Tibial artery (tissue), 4 donors: Measurements from ENCODE around the gene TAX1BP3.

Experiments
- DNase-seq, 2 donors: peaks; one replicate each; pipeline ENCODE4 v3.0.0-alpha.2; 2019
- H3K27ac ChIP-seq, 2 donors: fragments of 200-600 bp; sonication (generic) in 1 of 2; 1 replicate in 1 of 2; 2 replicates in 1 of 2; pipeline ENCODE4 v1.5.1; 2018 to 2019; ENCODE audit warnings: mild to moderate bottlenecking in 1 of 2
- H3K27me3 ChIP-seq, 2 donors: fragments of 200-600 bp; sonication (generic) in 1 of 2; one replicate each; pipeline versions ENCODE4 v1.5.1 to v1.6.0; 2016 to 2019
- H3K36me3 ChIP-seq, 3 donors: fragments of 200-600 bp; sonication (generic) in 2 of 3; one replicate each; pipeline ENCODE4 v1.5.1; 2016 to 2019; ENCODE audit warnings: mild to moderate bottlenecking in 2 of 3
- H3K4me1 ChIP-seq, 4 donors: fragments of 200-600 bp; sonication (generic) in 2 of 4; 1 replicate in 3 of 4; 2 replicates in 1 of 4; pipeline ENCODE4 v1.5.1; 2016 to 2019
- H3K4me3 ChIP-seq, 2 donors: fragments of 200-600 bp; sonication (generic) in 1 of 2; 1 replicate in 1 of 2; 2 replicates in 1 of 2; pipeline ENCODE4 v1.5.1; 2018 to 2019; ENCODE audit warnings: mild to moderate bottlenecking in 2 of 2
- H3K9me3 ChIP-seq, 3 donors: fragments of 200-600 bp; sonication (generic) in 1 of 3; one replicate each; pipeline ENCODE4 v1.5.1; 2016 to 2019
- intact Hi-C: fragments of 100-400 bp; cut with DNase I; formaldehyde crosslinking; loops from one replicate; pipeline ENCODE4 v1.15.0; 2023; ENCODE audit warnings: low total_unique reads
- TF ChIP-seq, protein P1 (sequence below), 2 experiments: fragments of 200-600 bp in 1 of 2; fragments of 450-650 bp in 1 of 2; IDR thresholded peaks; one replicate each; pipeline ENCODE4 v1.5.1; 2017 to 2019; ENCODE audit warnings: antibody characterized with exemption in 2 of 2, mild to moderate bottlenecking in 1 of 2, moderate library complexity in 1 of 2

Gene TAX1BP3

DNA sequence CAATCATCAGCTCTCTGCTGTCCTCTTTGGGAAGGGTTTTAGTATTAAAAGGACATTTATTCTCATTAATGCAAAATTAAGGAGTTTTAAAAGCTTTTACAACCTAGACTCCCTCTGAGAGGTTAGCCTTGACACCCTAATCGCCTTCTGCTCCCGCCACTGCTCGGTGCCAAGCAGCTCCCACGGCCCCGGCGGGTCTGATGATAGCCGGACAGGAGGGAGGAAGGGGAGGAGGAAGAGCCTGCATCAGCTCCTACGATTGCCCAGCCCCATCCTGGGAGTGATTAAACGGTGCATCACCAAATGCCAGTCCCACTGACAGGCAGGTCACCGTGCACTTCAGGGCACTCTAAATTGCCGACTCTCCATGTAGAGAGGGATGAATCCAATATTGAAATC lies 40.6 kb downstream of the TAX1BP3 start:
- no peak overlapping the region for H3K27ac ChIP-seq
- H3K4me1 ChIP-seq, result no peaks in the 10 kb centered on the region
- H3K36me3 ChIP-seq, result peaks cover 39 to 76% (median 73%) of the 10 kb centered on the region in 3 donors
- TF ChIP-seq, protein P1, sequence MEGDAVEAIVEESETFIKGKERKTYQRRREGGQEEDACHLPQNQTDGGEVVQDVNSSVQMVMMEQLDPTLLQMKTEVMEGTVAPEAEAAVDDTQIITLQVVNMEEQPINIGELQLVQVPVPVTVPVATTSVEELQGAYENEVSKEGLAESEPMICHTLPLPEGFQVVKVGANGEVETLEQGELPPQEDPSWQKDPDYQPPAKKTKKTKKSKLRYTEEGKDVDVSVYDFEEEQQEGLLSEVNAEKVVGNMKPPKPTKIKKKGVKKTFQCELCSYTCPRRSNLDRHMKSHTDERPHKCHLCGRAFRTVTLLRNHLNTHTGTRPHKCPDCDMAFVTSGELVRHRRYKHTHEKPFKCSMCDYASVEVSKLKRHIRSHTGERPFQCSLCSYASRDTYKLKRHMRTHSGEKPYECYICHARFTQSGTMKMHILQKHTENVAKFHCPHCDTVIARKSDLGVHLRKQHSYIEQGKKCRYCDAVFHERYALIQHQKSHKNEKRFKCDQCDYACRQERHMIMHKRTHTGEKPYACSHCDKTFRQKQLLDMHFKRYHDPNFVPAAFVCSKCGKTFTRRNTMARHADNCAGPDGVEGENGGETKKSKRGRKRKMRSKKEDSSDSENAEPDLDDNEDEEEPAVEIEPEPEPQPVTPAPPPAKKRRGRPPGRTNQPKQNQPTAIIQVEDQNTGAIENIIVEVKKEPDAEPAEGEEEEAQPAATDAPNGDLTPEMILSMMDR (IDR thresholded peaks at IDR 0.05), result no peak
- no peak for DNase-seq
- H3K27me3 ChIP-seq, result no peaks in the 10 kb centered on the region
- H3K4me3 ChIP-seq, result no peak overlapping the region
- no peaks in the 10 kb centered on the region for H3K9me3 ChIP-seq
- intact Hi-C loops, result no loop called here

DNA sequence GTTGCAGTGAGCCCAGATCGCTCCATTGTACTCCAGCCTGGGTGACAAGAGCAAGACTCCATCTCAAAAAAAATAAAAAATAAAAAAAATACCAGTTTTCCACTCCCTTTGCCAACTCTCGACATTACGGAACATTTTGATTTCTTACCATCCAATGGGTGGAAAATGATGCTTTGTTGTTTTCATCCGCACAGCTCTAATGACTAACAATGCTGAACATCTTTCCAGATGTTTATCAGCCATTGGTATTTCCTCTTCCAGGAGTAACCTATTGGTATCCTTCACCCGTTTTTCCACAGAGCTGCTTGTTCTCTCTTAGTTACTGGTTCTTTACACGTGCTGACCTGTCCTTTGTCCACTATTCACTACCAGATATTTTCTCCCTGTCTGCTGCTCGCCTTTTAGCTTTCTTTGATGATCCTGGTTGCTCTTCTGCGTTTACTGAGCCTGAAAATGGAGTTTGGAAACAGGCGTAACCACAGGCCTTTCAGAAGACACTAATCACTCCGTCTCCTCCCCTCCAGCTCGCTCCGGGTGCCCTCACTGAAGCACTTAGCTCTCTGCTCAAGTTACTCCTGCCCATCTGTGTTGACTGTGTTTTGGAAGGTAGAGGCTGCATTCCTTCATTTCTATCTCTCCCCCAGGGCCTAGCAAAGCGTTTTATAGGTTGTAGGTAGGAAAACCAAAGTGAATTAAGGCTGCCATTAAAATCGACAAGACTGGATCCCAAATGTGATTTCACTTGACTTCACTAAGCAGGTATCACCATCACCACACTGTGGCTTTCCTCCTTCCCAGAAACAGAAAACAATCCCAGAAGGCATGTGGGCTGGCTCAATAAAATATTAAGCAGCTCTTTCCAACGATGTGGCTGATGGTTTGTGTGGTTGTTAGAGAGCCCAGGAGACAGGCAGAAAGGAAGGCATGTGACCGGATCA lies 41.3 kb downstream of the TAX1BP3 start:
- TF ChIP-seq, protein P1 (IDR thresholded peaks at IDR 0.05), result no peak
- no peak overlapping the region for H3K27ac ChIP-seq
- no peaks in the 10 kb centered on the region for H3K27me3 ChIP-seq
- no peak overlapping the region for H3K4me3 ChIP-seq
- intact Hi-C loops, result no loop called here
- no peaks in the 10 kb centered on the region for H3K9me3 ChIP-seq
- no peaks in the 10 kb centered on the region for H3K4me1 ChIP-seq
- DNase-seq, result no peak
- peaks cover 46 to 83% (median 75%) of the 10 kb centered on the region in 3 donors for H3K36me3 ChIP-seq

DNA sequence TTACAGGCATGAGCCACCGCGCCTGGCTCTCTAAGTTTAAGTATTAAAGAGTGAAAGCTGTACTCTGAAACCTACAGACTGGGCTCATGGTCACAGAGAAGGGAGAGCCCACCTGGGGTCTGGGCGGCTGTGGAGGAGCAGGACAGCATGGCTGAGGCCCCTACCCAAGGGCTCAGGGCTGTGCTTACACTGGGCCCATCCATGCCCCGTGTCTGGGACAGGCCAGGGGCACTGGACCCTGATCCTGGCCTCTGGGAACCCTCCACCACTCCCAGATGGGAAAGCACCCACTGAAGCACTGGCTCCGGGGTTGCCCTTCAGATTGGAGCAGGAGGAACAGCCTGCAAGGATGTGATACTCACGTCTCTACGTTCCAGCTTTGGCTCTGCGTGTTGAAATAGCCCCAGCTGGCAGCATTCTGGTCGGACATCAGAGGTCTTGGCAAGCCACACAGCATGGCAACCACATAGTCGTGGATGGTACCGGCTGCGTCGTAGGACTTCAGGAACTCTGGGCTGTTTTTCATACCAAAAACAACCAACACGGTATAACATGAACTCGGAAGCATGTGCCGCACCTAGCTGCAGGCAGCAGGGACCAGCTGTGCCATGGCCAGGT lies 45.3 kb downstream of the TAX1BP3 start:
- TF ChIP-seq, protein P1 (IDR thresholded peaks at IDR 0.05), result no peak

DNA sequence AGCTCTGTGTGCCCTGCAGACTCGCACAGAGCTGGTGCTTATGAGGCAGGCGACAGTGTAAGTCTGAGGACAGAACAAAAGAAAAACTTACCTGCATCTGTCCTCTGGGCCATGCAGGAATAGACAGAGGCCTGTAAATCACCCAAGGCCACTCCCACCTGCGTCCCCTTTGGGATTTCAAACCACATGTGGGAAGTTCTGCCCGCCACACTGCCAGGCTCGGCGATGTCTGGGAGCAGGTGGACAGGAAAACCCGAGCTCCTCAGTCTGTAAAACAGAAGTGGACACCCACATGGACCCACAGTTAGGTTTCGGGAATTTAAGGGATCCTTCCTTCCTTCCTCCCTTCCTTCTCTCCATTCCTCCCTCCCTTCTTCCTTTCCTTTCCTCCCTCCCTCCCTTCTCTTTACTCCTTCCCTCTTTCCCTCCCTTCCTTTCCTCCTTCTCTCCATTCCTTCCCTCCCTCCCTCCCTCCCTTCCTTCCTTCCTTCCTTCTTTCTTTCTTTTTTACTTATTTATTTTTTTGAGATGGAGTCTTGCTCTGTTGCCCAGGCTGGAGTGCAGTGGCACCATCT lies 47.1 kb downstream of the TAX1BP3 start:
- Histone ChIP-seq H3K4me1 (no peaks in the 10 kb centered on the region), H3K4me3 (no peak overlapping the region), H3K36me3 (peaks cover 78 to 96% (median 82%) of the 10 kb centered on the region in 3 donors), H3K27me3 (no peaks in the 10 kb centered on the region), H3K9me3 (no peaks in the 10 kb centered on the region), H3K27ac (no peak overlapping the region)
- TF ChIP-seq, protein P1 (IDR thresholded peaks at IDR 0.05), result no peak
- no peak for DNase-seq
- intact Hi-C loops, result no loop called here

More for the DNA sequence above, 45.3 kb downstream of the TAX1BP3 start:
- no peaks in the 10 kb centered on the region for H3K27me3 ChIP-seq
- no peaks in the 10 kb centered on the region for H3K9me3 ChIP-seq
- no peak overlapping the region for H3K4me3 ChIP-seq
- no peak overlapping the region for H3K27ac ChIP-seq
- intact Hi-C loops, result no loop called here
- H3K36me3 ChIP-seq, result peaks cover 65 to 94% (median 83%) of the 10 kb centered on the region in 3 donors
- no peaks in the 10 kb centered on the region for H3K4me1 ChIP-seq
- no peak for DNase-seq

DNA sequence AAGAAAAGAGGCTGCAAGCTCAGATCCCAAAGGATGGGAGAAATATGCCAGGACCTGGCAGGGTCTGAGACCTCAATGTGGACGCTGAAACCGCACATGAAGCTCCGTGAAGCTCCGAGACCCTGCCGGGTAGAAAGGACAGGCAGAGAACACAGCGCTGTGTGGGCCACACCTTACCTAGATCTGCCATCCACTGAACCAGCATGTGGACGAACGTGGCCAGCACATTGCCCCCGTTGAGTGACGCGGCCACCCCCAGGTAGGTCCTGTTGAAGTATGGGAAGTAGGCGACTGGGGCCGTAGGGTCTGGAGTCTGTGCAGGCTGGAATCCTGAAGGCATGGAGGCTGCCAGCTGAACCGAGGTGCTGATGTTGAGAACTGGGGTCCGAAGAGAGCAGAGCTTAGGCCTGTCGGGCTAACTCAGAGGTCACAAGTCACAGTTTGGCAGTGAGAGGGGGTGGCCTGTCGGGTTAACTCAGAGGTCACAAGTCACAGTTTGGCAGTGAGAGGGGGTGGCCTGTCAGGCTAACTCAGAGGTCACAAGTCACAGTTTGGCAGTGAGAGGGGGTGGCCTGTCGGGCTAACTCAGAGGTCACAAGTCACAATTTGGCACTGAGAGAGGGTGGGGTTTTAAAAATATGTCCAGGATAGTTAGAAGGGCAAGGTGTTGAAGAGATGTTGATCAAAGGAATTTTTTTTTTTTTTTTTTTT lies 53.1 kb downstream of the TAX1BP3 start:
- H3K4me1 ChIP-seq, result no peaks in the 10 kb centered on the region
- intact Hi-C loops, result no loop called here
- no peak for DNase-seq
- H3K9me3 ChIP-seq, result no peaks in the 10 kb centered on the region
- no peak overlapping the region for H3K27ac ChIP-seq
- no peaks in the 10 kb centered on the region for H3K27me3 ChIP-seq
- no peak overlapping the region for H3K4me3 ChIP-seq
- H3K36me3 ChIP-seq, result peaks cover 74 to 100% (median 78%) of the 10 kb centered on the region in 3 donors
- TF ChIP-seq, protein P1 (IDR thresholded peaks at IDR 0.05), result no peak
